ENCODE measurements around the gene RECK.

DNA sequence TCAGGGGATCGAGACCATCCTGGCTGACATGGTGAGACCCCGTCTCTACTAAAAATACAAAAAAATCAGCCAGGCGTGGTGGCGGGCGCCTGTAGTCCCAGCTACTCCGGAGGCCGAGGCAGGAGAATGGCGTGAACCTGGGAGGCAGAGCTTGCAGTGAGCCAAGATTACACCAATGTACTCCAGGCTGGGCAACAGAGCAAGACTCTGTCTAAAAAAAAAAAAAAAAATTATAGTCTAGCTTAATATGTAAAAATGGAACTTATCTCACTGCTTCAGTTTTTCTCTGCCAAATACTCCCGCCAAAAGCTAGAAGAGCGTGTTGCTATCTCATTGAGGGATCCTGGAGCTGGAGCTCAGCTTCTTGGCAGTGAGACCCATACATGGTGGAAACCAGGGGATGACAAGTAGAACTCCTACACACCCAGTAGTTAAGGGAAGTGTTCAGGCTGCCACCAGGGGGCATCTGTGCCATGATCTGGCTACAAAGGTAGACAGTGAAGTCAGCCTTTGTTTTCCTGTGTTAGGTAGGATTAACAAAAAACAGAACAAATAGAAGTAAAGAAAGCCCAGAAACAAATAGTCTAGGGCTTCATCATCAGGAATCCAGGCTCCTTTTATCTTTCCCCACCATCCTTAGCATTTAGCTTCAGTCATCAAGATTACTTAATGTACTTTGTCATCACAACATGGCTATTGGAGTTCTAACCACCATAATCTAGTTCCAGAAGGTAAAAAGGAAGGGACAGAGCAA lies 66.2 kb downstream of the RECK start:
- no peak for TF ChIP-seq HDGF (IDR thresholded peaks at IDR 0.05; ENCODE audit: borderline replicate concordance)
- no peak for TF ChIP-seq BHLHE40 (IDR thresholded peaks at IDR 0.05; ENCODE audit: borderline replicate concordance)
- TF ChIP-seq FOXA1 (IDR thresholded peaks at IDR 0.05): no peak
- no peak for TF ChIP-seq SUZ12 (IDR thresholded peaks at IDR 0.05)
- no peak for TF ChIP-seq ELF4 (IDR thresholded peaks at IDR 0.05)
- no peak for TF ChIP-seq SP1 (IDR thresholded peaks at IDR 0.05)

All from HEK293T (cell line).